Neutrophil (primary cell): ENCODE data around the gene AKT1.

Source experiments
- H3K27ac ChIP-seq: fragments of 200-600 bp; sonication (generic); 2 replicates; pipeline ENCODE4 v1.5.1; 2016; ENCODE audit warnings: mild to moderate bottlenecking, moderate library complexity
- H3K27me3 ChIP-seq: fragments of 200-600 bp; sonication (generic); 2 replicates; pipeline ENCODE4 v1.6.0; 2016; ENCODE audit warnings: mild to moderate bottlenecking
- H3K36me3 ChIP-seq: fragments of 200-600 bp; sonication (generic); 2 replicates; pipeline ENCODE4 v1.5.1; 2017
- H3K4me1 ChIP-seq, 2 experiments: fragments of 200-600 bp in 1 of 2; sonication (generic) in 1 of 2; 1 replicate in 1 of 2; 2 replicates in 1 of 2; pipeline versions ENCODE4 v1.5.1 to v1.6.1; 2013 to 2016; ENCODE audit warnings: low read depth in 1 of 2, low read length in 1 of 2, mild to moderate bottlenecking in 1 of 2, moderate library complexity in 1 of 2; ENCODE audit not compliant: control insufficient read depth in 1 of 2, insufficient read depth in 1 of 2
- H3K4me3 ChIP-seq, 2 experiments: fragments of 200-600 bp in 1 of 2; sonication (generic) in 1 of 2; 1 replicate in 1 of 2; 2 replicates in 1 of 2; pipeline ENCODE4 v1.5.1; 2013 to 2016; ENCODE audit warnings: low read depth in 1 of 2, low read length in 1 of 2, mild to moderate bottlenecking in 1 of 2, moderate library complexity in 1 of 2
- H3K9me3 ChIP-seq: fragments of 200-600 bp; sonication (generic); 2 replicates; pipeline ENCODE4 v1.5.1; 2016
- CTCF ChIP-seq: fragments of 200-600 bp; sonication (generic); IDR thresholded peaks from 2 replicates; pipeline ENCODE4 v1.5.1; 2016; ENCODE audit warnings: antibody characterized with exemption

The AKT1 gene

GRCh38 chr14:104757681-104758392, 37.7 kb downstream of the AKT1 start:
- Histone ChIP-seq H3K27ac (no peak overlapping the region), H3K36me3 (peaks cover 48% of the 10 kb centered on the region)
- TF ChIP-seq CTCF, result no peak

GRCh38 chr14:104757238-104757585, 38.3 kb downstream of the AKT1 start:
- Histone ChIP-seq H3K27ac (no peak overlapping the region), H3K4me1 (peaks cover 15 to 16% of the 10 kb centered on the region in 2 experiments), H3K4me3 (no peak overlapping the region), H3K36me3 (peaks cover 48% of the 10 kb centered on the region), H3K27me3 (no peaks in the 10 kb centered on the region), H3K9me3 (no peaks in the 10 kb centered on the region)
- TF ChIP-seq CTCF, result no peak

More at GRCh38 chr14:104757681-104758392, 37.7 kb downstream of the AKT1 start:
- Histone ChIP-seq H3K27me3 (no peaks in the 10 kb centered on the region), H3K4me3 (no peak overlapping the region), H3K4me1 (peaks cover 14% of the 10 kb centered on the region in 2 experiments), H3K9me3 (no peaks in the 10 kb centered on the region)

- no peak for TF ChIP-seq CTCF
- Histone ChIP-seq H3K36me3 (peaks cover 48% of the 10 kb centered on the region), H3K4me3 (no peak overlapping the region), H3K27me3 (no peaks in the 10 kb centered on the region), H3K9me3 (no peaks in the 10 kb centered on the region), H3K27ac (no peak overlapping the region), H3K4me1 (peaks cover 20% of the 10 kb centered on the region in 2 experiments)
Measured at GRCh38 chr14:104756477-104757237, 38.9 kb downstream of the AKT1 start.

- Histone ChIP-seq H3K36me3 (peaks cover 48% of the 10 kb centered on the region), H3K4me3 (no peak overlapping the region), H3K4me1 (peaks cover 20% of the 10 kb centered on the region in 2 experiments), H3K27ac (no peak overlapping the region), H3K27me3 (no peaks in the 10 kb centered on the region), H3K9me3 (no peaks in the 10 kb centered on the region)
- TF ChIP-seq CTCF, result no peak
Measured at GRCh38 chr14:104755621-104756020, 39.9 kb downstream of the AKT1 start.

GRCh38 chr14:104754213-104754851, 41.2 kb downstream of the AKT1 start:
- TF ChIP-seq CTCF, result no peak
- Histone ChIP-seq H3K4me3 (peak overlapping the region in 1 of 2 experiments; percentile 79), H3K9me3 (no peaks in the 10 kb centered on the region), H3K27me3 (no peaks in the 10 kb centered on the region), H3K27ac (no peak overlapping the region), H3K36me3 (peaks cover 40% of the 10 kb centered on the region), H3K4me1 (peaks cover 20% of the 10 kb centered on the region in 2 experiments)
